ENCODE results near the gene TXN2.
"Not testable (repeated sequence)": the region's sequence is repeated elsewhere in the genome, so short reads cannot be mapped to it uniquely, and the experiment has no call there.

TXN2 gene

GRCh38 chr22:36455571-36456463 is 25.6 kb downstream of the TXN2 start:
- DNase-seq (ENCODE audit: low read depth, low spot score), result no peak

GRCh38 chr22:36454916-36455570 is 26.4 kb downstream of the TXN2 start:
- DNase-seq (ENCODE audit: low read depth, low spot score), result peak; percentile 99

- DNase-seq (ENCODE audit: low read depth, low spot score), result no peak
Observed at GRCh38 chr22:36453855-36454378, 27.5 kb downstream of the TXN2 start.

- DNase-seq (ENCODE audit: low read depth, low spot score), result not testable (repeated sequence)
Observed at GRCh38 chr22:36452978-36453607, 28.3 kb downstream of the TXN2 start.

- DNase-seq (ENCODE audit: low read depth, low spot score), result no peak
Observed at GRCh38 chr22:36452250-36452977, 29.0 kb downstream of the TXN2 start.

- not testable (repeated sequence) for DNase-seq (ENCODE audit: low read depth, low spot score)
Observed at GRCh38 chr22:36450923-36451322, 30.5 kb downstream of the TXN2 start.

GRCh38 chr22:36449596-36450175 is 31.8 kb downstream of the TXN2 start:
- DNase-seq (ENCODE audit: low read depth, low spot score), result no peak

- DNase-seq (ENCODE audit: low read depth, low spot score), result no peak
Observed at GRCh38 chr22:36447632-36448031, 33.8 kb downstream of the TXN2 start.

GRCh38 chr22:36445158-36445668 is 36.2 kb downstream of the TXN2 start:
- DNase-seq (ENCODE audit: low read depth, low spot score), result peak; percentile 85

- DNase-seq (ENCODE audit: low read depth, low spot score), result peak; percentile 58
Observed at GRCh38 chr22:36443198-36443770, 38.2 kb downstream of the TXN2 start.

GRCh38 chr22:36442506-36443197 is 38.8 kb downstream of the TXN2 start:
- DNase-seq (ENCODE audit: low read depth, low spot score), result no peak

- no peak for DNase-seq (ENCODE audit: low read depth, low spot score)
Observed at GRCh38 chr22:36440429-36441002, 40.9 kb downstream of the TXN2 start.

GRCh38 chr22:36439481-36440271 is 41.8 kb downstream of the TXN2 start:
- DNase-seq (ENCODE audit: low read depth, low spot score), result peak; percentile 86

GRCh38 chr22:36435516-36436415 is 45.7 kb downstream of the TXN2 start:
- no peak for DNase-seq (ENCODE audit: low read depth, low spot score)

GRCh38 chr22:36433318-36434231 is 47.9 kb downstream of the TXN2 start:
- no peak for DNase-seq (ENCODE audit: low read depth, low spot score)

GRCh38 chr22:36432592-36433317 is 48.7 kb downstream of the TXN2 start:
- peak; percentile 75 for DNase-seq (ENCODE audit: low read depth, low spot score)

Measured in astrocyte of the hippocampus (primary cell).